KOPT-K1 (cell line): ENCODE results near the gene GPN1.
"Not testable (repeated sequence)": the region's sequence is repeated elsewhere in the genome, so short reads cannot be mapped to it uniquely, and the experiment has no call there.

Experiments
- H3K27ac ChIP-seq: fragments of 200-600 bp; sonication (generic); 2 replicates; pipeline ENCODE4 v1.5.1; 2016; ENCODE audit warnings: antibody characterized with exemption, mild to moderate bottlenecking, low read depth, low read length; ENCODE audit not compliant: poor library complexity, severe bottlenecking
- H3K36me3 ChIP-seq: fragments of 200-600 bp; sonication (generic); 2 replicates; pipeline ENCODE4 v1.5.1; 2017; ENCODE audit warnings: antibody characterized with exemption, mild to moderate bottlenecking, low read length, moderate library complexity; ENCODE audit not compliant: insufficient read depth
- H3K9me3 ChIP-seq: fragments of 200-600 bp; sonication (generic); 2 replicates; pipeline ENCODE4 v1.5.1; 2017; ENCODE audit warnings: antibody characterized with exemption, low read length, mild to moderate bottlenecking; ENCODE audit not compliant: insufficient read depth, poor library complexity, severe bottlenecking

Gene GPN1

DNA sequence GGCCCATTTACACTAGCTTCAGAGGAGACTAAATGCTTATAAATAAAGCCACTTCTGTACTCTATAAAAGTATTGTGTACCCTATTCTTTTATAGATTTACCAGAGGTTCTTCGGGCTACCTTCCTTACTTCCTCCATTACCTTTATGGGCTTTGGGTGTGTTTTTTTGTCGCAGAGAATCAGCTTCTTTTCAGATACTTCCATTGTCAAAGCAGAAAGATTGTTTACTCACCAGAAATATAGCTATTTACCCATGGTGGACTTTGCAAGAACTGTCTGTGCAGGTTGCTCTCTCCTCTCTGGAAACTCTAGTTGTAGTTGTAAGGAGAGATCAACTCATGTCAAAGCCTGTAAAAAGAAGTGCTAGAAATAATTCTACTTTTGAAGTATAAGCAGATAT, 14.9 kb upstream of the GPN1 start:
- H3K27ac ChIP-seq = no peak overlapping the region
- no peaks in the 10 kb centered on the region for H3K9me3 ChIP-seq
- peaks cover 81% of the 10 kb centered on the region for H3K36me3 ChIP-seq

DNA sequence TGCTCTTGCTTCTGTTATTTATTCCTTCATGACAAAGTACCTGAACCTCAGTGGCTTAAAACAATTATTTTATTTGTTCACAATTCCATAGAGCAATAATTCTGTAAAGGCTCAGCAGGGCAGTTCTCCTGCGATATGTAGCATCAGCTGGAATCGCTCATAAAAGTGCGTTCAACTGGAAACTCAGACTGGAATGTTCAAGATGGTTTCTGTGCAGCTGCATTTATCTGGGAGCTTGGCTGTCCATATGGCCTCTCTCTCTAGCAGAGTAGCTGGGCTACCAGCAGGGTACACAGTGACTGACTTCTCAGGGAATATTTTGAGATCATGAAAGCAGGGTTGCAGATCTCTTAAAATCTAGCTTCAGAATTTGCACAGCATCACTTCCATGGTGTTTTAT, 13.5 kb upstream of the GPN1 start:
- Histone ChIP-seq H3K9me3 (no peaks in the 10 kb centered on the region), H3K27ac (no peak overlapping the region), H3K36me3 (peaks cover 86% of the 10 kb centered on the region)

DNA sequence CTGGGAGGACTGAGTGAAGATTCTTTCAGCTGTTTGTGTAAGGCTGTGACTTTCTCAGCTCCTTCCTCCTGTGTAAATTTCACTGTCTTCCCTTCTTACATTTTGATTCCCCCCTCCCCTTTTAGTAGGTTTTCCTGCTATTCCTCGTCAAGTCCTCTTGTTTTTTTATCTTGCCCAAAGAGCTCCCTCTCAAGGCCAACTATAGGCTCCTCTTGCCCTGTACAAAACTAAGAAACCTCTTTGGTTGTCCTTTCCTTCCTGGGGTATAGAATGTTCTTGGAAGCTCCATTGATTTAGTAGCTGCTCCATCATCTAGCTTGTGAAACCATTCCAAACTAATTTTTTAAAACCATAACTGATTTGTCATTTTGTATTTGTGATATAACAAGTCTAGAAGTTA, 7.3 kb upstream of the GPN1 start:
- no peak overlapping the region for H3K27ac ChIP-seq
- H3K36me3 ChIP-seq = peaks cover 87% of the 10 kb centered on the region

DNA sequence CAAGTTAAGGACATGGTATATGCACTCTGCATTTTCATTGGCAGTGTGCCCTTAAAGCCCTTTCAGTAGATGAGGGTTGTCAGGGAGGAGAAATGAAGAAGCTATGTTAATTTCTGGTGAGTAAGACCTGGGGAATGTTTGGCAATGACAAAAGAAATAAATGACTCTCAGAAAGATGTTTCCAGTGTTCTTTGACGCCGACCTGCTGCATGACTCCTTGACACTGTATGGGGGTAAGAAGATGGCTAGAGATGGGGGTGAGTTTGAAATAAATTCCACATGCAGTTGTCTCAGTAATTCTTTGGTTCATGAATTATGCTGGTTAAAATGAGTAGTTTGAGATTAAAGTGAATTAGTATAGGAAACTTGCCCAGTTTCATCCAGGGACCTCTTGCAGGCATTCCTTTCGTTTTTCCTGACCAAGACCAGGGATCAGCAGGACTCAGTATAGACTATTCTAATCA, 5.9 kb upstream of the GPN1 start:
- Histone ChIP-seq H3K27ac (no peak overlapping the region), H3K36me3 (peaks cover 73% of the 10 kb centered on the region), H3K9me3 (no peaks in the 10 kb centered on the region)

More for the DNA sequence above, 7.3 kb upstream of the GPN1 start:
- no peaks in the 10 kb centered on the region for H3K9me3 ChIP-seq

DNA sequence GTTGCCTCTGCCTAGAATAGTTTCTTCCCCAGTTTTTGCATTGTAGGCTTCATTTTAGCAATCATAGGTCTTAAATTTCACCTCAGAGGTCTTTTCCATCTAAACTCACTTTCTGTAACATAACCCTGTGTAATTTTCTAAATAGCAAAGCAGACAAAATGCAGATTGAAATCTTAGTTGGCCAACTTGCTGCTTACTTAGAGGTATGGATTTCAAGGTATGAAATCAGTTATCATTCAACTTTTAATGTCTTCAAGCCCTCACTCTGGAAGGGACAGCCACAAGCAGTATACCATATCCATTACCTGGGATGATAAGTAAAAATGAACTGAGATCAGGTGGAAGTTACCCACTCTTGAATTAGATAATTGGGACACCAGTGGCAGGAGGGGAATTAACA, 3.9 kb upstream of the GPN1 start:
- Histone ChIP-seq H3K27ac (no peak overlapping the region), H3K36me3 (peaks cover 53% of the 10 kb centered on the region), H3K9me3 (no peaks in the 10 kb centered on the region)

DNA sequence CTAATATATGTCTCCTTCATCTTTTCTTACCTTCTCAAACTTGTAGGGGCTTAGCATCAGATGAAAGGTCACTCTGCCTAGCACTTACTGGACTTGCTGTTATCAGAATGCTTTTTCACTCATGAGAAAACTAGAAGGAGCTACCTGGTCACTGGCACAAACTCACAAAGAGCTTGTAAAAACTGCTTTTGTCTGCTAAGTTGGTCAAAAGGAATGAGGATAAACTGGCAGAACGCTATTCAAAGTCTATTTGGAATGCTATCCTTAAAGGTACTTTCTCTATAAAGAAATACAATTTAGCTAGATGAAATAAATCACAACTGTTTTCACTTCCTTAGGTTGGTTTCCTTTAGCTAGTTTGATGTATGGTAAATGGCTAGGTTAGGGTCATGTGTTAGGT, 2.5 kb upstream of the GPN1 start:
- not testable (repeated sequence) for H3K27ac ChIP-seq, H3K9me3 ChIP-seq
- H3K36me3 ChIP-seq = peaks cover 50% of the 10 kb centered on the region

DNA sequence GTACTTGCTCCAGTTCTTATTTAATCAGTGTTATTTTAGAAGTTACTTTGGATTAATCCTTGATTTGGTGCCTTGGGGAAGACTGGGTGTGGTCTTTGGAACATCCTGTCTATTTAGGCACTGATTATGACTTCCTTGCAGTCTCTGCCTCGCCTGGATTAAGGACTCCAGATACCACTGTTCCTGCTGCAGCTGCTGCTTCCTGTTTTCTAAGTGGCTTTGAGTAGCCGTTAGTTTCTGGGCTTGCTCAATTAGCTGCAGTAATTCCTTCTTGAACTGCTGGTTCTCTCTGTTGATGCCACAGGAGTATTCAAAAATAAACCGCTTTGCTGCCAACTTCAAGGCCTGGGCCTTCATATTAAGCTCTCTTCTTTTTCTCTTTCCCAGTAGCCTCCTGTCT, 1.9 kb upstream of the GPN1 start:
- H3K36me3 ChIP-seq = peaks cover 50% of the 10 kb centered on the region
- H3K9me3 ChIP-seq, H3K27ac ChIP-seq: not testable (repeated sequence)

DNA sequence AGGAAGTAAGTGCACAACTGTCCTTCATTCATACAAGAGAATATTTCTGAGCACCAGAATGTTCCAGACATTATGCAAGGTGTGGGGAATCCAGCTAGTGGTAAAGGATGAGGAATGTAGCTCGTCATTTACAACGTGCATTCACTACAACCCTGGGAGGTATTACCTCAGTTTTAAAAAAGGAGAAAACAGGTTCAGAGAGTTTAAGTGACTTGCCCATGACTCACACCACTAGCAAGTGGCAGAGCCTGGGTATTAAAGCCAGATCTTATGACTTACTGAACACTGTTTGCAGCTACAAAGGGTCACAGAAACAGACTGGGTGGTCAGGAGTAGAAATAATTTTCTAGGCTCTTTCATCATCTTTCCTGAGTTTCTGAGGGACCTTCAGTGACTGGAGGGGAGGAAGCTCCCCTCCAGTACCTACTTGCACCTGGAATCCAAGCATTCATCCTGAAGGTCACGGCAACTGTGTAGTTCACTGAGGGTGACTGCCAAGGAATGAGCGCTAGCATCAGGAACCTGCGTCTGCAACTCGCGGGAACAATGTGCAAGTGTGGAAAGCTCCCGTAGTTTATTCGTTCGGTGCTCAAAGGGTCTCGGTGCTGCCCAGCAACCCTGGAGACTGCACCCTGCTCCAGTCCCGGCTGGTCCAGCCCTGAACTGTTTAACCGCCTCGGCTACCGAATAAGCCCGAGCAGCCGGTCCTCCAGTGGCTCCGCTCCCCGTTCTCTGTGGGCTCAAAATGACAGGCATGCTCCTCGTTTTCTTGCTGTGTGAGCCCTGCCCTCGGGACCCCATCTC, 685 bp upstream of the GPN1 start:
- peak overlapping the region; percentile 72 for H3K27ac ChIP-seq
- H3K9me3 ChIP-seq = no peaks in the 10 kb centered on the region
- H3K36me3 ChIP-seq = peaks cover 49% of the 10 kb centered on the region

DNA sequence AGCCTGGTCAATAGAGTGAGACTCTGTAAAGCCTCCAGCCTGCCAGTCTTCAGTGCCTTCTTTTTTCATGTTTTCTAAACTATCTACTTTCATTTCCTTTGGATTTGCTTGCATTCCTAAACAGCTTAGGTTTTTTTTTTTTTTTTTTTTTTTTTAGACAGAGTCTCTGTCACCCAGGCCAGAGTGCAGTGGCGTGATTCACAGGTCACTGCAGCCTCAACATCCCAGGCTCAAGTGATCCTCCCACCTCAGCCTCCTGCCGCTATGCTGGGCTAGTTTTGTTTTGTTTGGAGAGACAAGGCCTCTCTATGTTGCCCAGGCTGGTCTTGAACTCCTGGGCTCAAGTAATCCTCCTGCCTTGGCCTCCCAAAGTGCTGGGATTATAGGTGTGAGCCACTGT, 1.4 kb downstream of the GPN1 start:
- H3K27ac ChIP-seq, H3K9me3 ChIP-seq: not testable (repeated sequence)
- peaks cover 48% of the 10 kb centered on the region for H3K36me3 ChIP-seq

DNA sequence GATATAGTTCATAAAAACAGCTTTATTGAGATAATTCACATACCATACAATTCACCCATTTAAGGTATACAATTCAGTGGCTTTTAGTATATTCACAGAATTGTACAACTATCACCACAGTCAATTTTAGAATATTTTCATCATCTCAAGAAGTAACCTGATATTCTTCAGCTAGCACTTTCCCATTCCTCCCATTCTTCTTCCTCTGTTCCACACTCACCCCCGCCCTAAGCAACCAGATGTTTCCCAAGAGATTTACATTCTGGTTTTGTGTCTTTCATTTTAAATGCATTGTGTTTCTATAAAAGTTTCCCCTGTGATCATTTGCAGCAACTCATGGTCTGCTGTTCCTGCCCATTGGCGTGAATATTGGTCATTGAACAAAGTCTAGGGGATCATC, 5.4 kb downstream of the GPN1 start:
- H3K36me3 ChIP-seq = peaks cover 83% of the 10 kb centered on the region
- no peaks in the 10 kb centered on the region for H3K9me3 ChIP-seq
- no peak overlapping the region for H3K27ac ChIP-seq

DNA sequence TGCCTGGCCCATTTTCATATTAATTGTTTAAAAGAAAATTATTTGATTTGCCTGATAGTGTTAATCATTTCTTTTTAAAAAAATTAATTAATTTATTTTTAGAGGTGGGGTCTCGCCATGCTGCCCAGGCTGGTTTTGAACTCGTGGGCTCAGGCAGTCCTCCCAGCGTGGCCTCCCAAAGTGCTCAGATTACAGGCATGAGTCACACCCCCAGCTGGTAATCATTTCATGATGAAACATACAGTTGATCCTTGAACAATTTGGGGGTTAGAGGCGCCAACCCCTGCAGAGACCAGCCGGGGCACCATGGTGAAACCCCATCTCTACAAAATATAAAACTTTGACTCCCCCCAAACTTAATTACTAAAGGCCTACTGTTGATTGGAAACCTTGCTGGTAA, 7.9 kb downstream of the GPN1 start:
- no peak overlapping the region for H3K27ac ChIP-seq
- H3K9me3 ChIP-seq = no peaks in the 10 kb centered on the region
- peaks cover 92% of the 10 kb centered on the region for H3K36me3 ChIP-seq

DNA sequence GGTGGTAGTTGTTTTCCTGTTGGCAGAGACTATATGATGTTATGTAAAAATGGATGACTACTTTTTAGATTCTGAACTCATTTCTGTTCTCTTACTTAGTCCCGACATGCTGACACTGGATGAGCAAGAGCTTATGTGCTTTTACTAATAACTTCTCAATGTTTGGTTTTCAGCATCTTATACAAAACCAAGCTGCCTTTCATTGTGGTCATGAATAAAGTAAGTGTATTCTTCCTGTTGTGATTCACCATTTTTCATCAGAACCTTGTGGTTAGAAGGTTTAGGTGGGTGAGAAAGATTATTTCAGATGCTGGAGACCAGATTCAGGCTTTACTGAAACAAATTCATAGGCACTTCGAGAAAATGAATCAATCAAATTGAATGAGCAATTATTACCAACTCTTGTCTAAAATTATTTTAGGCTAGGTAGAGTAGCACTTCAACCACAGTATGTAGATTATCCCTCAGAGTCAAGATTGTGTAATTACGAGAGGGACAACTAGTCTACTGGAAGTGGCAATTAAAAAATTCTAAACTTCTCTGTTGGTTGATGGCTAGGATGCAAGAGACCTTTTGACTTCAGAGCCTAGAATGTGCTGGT, 9.3 kb downstream of the GPN1 start:
- Histone ChIP-seq H3K27ac (no peak overlapping the region), H3K36me3 (peaks cover 89% of the 10 kb centered on the region), H3K9me3 (no peaks in the 10 kb centered on the region)

DNA sequence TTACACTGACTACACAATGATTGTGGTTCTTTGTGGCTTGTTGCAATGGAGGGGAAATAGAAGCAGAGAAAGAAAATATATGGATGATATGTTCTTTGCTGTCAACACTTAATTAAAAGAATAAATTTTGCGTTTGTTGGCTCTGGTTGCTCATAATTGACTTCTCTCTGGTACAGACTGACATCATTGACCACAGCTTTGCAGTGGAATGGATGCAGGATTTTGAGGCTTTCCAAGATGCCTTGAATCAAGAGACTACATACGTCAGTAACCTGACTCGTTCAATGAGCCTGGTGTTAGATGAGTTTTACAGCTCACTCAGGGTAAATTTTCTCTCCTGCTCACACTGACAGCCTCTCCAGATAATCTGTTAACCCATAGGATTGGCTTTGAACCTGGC, 9.9 kb downstream of the GPN1 start:
- no peaks in the 10 kb centered on the region for H3K9me3 ChIP-seq
- no peak overlapping the region for H3K27ac ChIP-seq
- peaks cover 89% of the 10 kb centered on the region for H3K36me3 ChIP-seq

DNA sequence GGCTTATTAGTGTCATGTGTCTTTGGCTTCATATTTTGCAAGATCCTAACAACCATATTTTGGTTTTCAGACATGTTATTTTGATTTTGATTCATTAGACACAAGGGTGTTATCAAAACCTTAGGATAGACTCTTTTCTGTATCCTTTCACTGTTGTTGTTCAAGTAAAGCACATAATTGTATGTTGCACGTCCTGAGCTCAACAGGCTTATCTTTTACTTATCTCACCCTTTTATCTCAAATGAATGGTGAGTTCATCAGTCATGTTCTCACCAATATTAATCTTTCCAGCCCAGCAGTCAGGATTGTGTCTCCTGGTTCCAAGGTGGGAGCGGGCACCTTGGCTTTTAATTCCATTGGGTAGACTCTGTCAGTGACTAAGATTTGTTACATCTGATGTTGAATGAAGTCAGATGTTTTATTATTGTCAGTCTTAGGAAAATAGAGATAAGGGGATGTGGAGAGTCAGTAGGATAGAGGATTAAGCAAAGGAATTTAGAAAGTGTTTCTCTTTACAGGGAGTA, 11.9 kb downstream of the GPN1 start:
- no peaks in the 10 kb centered on the region for H3K9me3 ChIP-seq
- no peak overlapping the region for H3K27ac ChIP-seq
- peaks cover 89% of the 10 kb centered on the region for H3K36me3 ChIP-seq

DNA sequence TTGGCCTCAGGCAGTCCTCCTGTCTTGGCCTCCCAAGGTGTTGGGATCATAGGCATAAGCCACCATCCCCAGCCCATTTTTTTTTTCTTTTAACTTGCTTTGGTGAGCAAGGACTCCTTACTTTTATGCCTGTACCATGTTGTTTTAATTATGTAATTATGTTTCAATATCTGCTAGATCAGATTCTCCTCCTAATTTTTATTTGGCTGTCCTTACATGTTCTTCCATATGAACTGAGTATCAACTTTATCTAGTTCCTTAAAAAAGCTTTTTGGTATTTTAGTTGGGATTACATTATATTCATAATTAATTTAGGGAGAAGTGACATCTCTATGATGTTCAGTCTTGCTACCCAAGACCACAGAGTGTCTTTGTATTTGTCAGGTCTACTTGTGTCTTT, 16.3 kb downstream of the GPN1 start:
- Histone ChIP-seq H3K36me3 (peaks cover 94% of the 10 kb centered on the region), H3K27ac (no peak overlapping the region), H3K9me3 (no peaks in the 10 kb centered on the region)

DNA sequence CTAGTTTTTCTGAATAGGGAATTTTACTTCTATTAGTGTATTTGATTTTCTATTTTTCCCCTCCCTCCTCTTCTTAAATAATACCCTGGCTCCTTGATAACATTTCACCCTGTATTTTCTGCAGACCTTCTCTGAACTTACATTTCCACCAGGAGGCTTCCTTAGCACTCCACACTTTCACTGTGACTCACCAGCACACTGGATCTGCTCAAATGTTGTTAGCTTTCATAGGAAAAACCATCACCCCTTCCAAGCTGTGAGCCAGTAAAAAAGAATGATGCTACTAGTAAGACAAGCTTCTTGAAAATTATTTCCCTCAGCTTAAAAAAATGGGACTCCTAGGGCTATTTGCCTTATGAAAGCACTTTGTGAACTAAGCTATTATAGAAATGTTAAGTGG, 18.4 kb downstream of the GPN1 start:
- H3K36me3 ChIP-seq = peaks cover 93% of the 10 kb centered on the region

More for the DNA sequence above, 18.4 kb downstream of the GPN1 start:
- Histone ChIP-seq H3K27ac (no peak overlapping the region), H3K9me3 (no peaks in the 10 kb centered on the region)
